Ovary (tissue), 9 donors: ENCODE measurements around the gene LRRC26. TPM values are rescaled to one million over a fixed set of nuclear protein-coding genes. Genes with fewer than 3 reads are reported as not detected.
A peak's percentile ranks its signal among the peaks of the same experiment; 100 is the strongest.

ENCODE experiments used
- DNase-seq, 5 donors: peaks; one replicate each; pipeline ENCODE4 v3.0.0-alpha.2; 2019 to 2020
- H3K27ac ChIP-seq, 2 donors: fragments of 200-600 bp; one replicate each; pipeline versions ENCODE4 v1.5.1 to v1.8.0; 2019 to 2022
- H3K27me3 ChIP-seq: fragments of 200-600 bp; one replicate; pipeline ENCODE4 v1.8.0; 2022
- H3K36me3 ChIP-seq: fragments of 200-600 bp; sonication (generic); one replicate; pipeline ENCODE4 v1.5.1; 2019
- H3K4me1 ChIP-seq: one replicate; pipeline ENCODE4 v1.8.1; 2013; ENCODE audit warnings: mild to moderate bottlenecking, moderate library complexity; ENCODE audit not compliant: insufficient read depth
- H3K4me3 ChIP-seq: fragments of 200-600 bp; sonication (generic); one replicate; pipeline ENCODE4 v1.5.1; 2017
- H3K9me3 ChIP-seq, 2 donors: fragments of 200-600 bp in 1 of 2; sonication (generic) in 1 of 2; one replicate each; pipeline versions ENCODE4 v1.5.1 to v1.8.1; 2013 to 2019; ENCODE audit warnings: mild to moderate bottlenecking in 1 of 2, moderate library complexity in 1 of 2
- EP300 ChIP-seq: sonication (generic); formaldehyde crosslinking; IDR thresholded peaks from one replicate; pipeline ENCODE4 v1.6.1; 2017; ENCODE audit warnings: antibody characterized with exemption
- POLR2A ChIP-seq: fragments of 450-650 bp; IDR thresholded peaks from one replicate; pipeline ENCODE4 v1.6.1; 2017; ENCODE audit warnings: antibody characterized with exemption, mild to moderate bottlenecking, moderate library complexity
- WGBS, 3 donors: extraction: QIAGEN DNeasy Blood & Tissue Kit in 1 of 3; methylation state at CpG; one replicate each; pipeline versions ENCODE4 v1.1.5 to v1.1.7; 2013 to 2017; 5-methylcytosine and 5-hydroxymethylcytosine counted together
- intact Hi-C, 4 donors: fragments of 100-400 bp; cut with DNase I; formaldehyde crosslinking; loops; one replicate each; pipeline versions ENCODE4 v1.11.0 to v1.15.1; 2022 to 2023
- polyA plus RNA-seq, 2 donors: library from polyadenylated mRNA; stranded (reverse); fragments of 200-250 nt in 1 of 2; fragments of 350-450 nt in 1 of 2; fragmentation: Illumina TruSeq in 1 of 2; extraction: RNeasy Lipid Tissue Mini Kit (QIAGEN cat#74804) in 1 of 2; gene quantifications; one replicate each; pipeline ENCODE4 v1.2.3, GENCODE V29; 2013 to 2014
- total RNA-seq, 7 donors: library from RNA; depleted of rRNA in 2 of 7; stranded (reverse); fragments of >200 nt in 2 of 7; fragmentation: NEBNext Ultra II Directional in 3 of 7; extraction: Animal tissue kit (Norgen Biotek cat#: 25700) in 3 of 7; gene quantifications; one replicate each; pipeline versions ENCODE4 v1.1.0 to v1.2.4, GENCODE V29; 2016 to 2023
- TF ChIP-seq, protein P1 (sequence below), 3 donors: fragments of 450-650 bp in 2 of 3; fragments of 200-600 bp in 1 of 3; IDR thresholded peaks; one replicate each; pipeline versions ENCODE4 v1.5.1 to v1.8.0; 2016 to 2022; ENCODE audit warnings: antibody characterized with exemption in 3 of 3, mild to moderate bottlenecking in 1 of 3
- donor health status: DM: no; HTN: no; CAD: no; lungs with moderate emphysema.
- donor health status: DM: no; HTN: no; CAD: no.
- donor health status: Bipolar disorder and iron deficiency.
- donor health status: DM: yes; HTN: yes; CAD: no.
- donor health status: DM: no; HTN: no; CAD: no.
- donor health status: DM: yes; HTN: yes; CAD: no.

The LRRC26 gene
- total and polyA plus RNA-seq, 9 donors, result 0.23 to 3.0 TPM; not detected in 7

DNA sequence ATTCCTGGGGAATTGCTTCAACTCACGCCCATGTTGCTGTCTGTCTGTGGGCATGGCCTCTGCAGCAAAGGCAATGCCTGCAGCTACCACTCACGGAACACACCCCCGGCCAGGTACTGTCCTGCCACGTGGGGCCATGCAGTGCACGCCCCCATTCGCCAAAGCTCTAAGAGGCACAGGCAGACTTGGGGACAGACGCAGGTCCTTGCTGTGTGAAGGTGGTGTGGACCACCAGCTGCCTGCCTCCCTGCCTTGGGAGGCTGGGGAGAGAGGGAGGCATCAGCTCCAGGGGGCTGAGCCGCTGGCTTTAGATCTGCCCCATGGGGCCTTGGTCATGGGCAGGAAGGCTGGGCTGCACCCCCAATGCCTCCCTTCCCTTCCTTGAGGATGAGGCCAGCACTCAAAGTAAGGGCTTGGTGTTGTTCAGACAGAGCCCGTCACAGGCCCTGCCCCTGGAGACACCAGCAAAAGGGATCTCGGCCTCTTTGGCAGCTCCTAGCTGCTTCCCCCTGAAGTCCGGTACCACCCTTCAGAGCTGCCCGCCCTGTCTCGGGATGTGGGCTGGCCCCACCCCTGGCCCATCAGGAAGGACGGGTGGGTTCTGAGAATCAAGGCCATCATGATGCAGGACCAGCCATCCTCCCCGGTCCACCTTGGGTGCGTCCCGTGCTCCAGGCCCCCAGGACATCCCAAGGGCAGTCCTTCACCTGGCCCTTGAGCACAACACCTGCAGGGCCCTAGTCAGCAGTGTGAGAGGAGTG, 28.6 kb downstream of the LRRC26 start:
- no peak overlapping the region for H3K27ac ChIP-seq
- peaks cover 8% of the 10 kb centered on the region for H3K4me1 ChIP-seq
- WGBS, 3 donors, result 71 to 82% (median 72%) methylated on average over 17 of the region's 17 CpGs
- H3K36me3 ChIP-seq, result no peaks in the 10 kb centered on the region
- no peaks in the 10 kb centered on the region for H3K9me3 ChIP-seq
- intact Hi-C loops, result no loop called here
- peaks cover 3% of the 10 kb centered on the region for H3K27me3 ChIP-seq
- no peak for DNase-seq
- H3K4me3 ChIP-seq, result no peak overlapping the region
- TF ChIP-seq, protein P1, sequence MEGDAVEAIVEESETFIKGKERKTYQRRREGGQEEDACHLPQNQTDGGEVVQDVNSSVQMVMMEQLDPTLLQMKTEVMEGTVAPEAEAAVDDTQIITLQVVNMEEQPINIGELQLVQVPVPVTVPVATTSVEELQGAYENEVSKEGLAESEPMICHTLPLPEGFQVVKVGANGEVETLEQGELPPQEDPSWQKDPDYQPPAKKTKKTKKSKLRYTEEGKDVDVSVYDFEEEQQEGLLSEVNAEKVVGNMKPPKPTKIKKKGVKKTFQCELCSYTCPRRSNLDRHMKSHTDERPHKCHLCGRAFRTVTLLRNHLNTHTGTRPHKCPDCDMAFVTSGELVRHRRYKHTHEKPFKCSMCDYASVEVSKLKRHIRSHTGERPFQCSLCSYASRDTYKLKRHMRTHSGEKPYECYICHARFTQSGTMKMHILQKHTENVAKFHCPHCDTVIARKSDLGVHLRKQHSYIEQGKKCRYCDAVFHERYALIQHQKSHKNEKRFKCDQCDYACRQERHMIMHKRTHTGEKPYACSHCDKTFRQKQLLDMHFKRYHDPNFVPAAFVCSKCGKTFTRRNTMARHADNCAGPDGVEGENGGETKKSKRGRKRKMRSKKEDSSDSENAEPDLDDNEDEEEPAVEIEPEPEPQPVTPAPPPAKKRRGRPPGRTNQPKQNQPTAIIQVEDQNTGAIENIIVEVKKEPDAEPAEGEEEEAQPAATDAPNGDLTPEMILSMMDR (IDR thresholded peaks at IDR 0.05), result no peak
- TF ChIP-seq POLR2A, result no peak
- no peak for TF ChIP-seq EP300

DNA sequence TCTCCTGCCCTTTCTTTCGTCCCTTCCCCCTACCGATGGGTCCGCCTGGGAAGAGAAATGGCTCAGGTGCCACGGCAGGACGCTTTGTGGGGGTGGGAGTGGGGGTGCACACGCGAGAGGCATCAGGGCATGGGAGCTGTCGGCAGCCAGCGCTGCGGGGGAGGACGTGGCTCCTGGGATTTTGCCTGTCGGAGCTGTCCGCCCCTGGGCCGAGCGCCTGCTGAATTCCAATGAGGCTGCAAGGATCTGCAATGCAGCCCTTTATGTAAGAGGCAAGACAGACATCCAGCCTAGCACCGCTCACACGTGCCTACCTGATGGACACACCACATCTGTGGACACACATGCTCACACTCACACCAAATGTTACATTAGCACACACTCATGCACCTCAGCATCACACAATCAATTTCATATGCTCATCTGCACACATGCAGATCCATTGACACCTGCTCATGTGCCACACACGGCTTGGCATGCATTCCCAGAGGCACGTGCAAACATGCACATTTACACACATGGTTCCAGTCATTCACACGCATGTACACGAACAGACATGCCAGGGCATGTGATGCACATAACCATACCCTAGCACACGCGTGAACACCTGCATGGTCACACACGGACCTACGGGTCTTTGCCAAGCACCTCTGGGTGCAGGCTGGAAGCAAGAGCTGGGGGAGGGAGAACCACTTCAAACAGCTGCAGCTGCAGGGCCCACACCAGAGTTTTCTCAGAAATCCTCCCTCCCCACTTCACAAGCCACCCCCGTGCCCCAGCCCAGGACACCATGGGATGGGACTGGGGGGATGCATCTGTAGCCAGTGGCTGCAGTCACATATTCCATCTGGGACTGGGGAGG, 29.5 kb downstream of the LRRC26 start:
- Histone ChIP-seq H3K27me3 (peaks cover 3% of the 10 kb centered on the region), H3K4me3 (no peak overlapping the region), H3K9me3 (no peaks in the 10 kb centered on the region), H3K4me1 (peaks cover 8% of the 10 kb centered on the region), H3K27ac (no peak overlapping the region), H3K36me3 (no peaks in the 10 kb centered on the region)
- TF ChIP-seq EP300 (no peak), POLR2A (no peak)
- TF ChIP-seq, protein P1 (IDR thresholded peaks at IDR 0.05), result no peak
- intact Hi-C loops, result no loop called here
- 36 to 45% (median 41%) methylated on average over 26 of the region's 26 CpGs for WGBS, 3 donors
- no peak for DNase-seq

DNA sequence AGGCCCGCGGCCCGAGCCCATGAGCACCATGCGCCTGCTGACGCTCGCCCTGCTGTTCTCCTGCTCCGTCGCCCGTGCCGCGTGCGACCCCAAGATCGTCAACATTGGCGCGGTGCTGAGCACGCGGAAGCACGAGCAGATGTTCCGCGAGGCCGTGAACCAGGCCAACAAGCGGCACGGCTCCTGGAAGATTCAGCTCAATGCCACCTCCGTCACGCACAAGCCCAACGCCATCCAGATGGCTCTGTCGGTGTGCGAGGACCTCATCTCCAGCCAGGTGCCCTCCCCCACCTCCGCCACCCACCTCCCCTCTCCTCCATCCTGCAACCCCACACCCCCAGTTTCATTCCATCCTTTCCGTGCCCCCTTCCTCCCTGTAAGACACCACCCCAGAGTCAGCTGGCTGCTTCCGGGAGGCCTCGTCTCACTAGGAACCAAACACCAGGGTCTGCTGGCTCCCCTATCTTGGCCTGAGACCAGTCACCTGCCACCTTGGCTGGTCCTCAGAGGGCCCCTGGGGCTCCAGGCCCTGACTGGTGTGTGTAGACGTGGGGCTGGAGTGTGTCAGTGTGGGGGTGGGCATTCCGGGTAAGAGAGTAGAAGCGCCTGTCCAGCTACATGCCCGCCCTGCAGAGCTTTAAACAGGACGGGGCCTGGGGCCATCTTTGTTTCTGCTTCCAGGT, 30.2 kb downstream of the LRRC26 start:
- no peak for DNase-seq
- peaks cover 3% of the 10 kb centered on the region for H3K27me3 ChIP-seq
- H3K36me3 ChIP-seq, result no peaks in the 10 kb centered on the region
- no peaks in the 10 kb centered on the region for H3K9me3 ChIP-seq
- H3K4me1 ChIP-seq, result peaks cover 8% of the 10 kb centered on the region
- no peak overlapping the region for H3K27ac ChIP-seq
- WGBS, 3 donors, result 18 to 28% (median 19%) methylated on average over 29 to 37 of the region's 37 CpGs
- intact Hi-C loops, result no loop called here
- no peak overlapping the region for H3K4me3 ChIP-seq
- TF ChIP-seq POLR2A, result no peak
- no peak for TF ChIP-seq EP300
- TF ChIP-seq, protein P1 (IDR thresholded peaks at IDR 0.05), result no peak

DNA sequence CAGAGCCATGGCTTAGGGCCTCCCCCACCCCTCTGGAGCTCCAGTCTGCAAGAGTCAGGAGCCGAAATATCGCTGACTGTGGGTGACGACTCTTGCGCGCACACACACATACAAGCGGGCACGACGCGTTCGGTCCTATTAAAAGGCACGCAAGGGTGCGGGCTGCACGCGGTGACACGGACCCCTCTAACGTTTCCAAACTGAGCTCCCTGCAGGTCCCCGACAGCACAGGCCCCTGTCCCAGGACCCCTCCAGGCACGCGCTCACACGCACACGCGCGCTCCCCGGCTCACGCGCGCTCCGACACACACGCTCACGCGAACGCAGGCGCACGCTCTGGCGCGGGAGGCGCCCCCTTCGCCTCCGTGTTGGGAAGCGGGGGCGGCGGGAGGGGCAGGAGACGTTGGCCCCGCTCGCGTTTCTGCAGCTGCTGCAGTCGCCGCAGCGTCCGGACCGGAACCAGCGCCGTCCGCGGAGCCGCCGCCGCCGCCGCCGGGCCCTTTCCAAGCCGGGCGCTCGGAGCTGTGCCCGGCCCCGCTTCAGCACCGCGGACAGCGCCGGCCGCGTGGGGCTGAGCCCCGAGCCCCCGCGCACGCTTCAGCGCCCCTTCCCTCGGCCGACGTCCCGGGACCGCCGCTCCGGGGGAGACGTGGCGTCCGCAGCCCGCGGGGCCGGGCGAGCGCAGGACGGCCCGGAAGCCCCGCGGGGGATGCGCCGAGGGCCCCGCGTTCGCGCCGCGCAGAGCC, 31.0 kb downstream of the LRRC26 start, which contains the start of gene GRIN1:
TSS of gene GRIN1 (plus strand) at position 433 of the 746 bp plus-strand sequence. CDS start 333 bp downstream, outside the sequence.
- WGBS, 3 donors, result 2 to 4% (median 2%) methylated on average over 68 to 104 of the region's 104 CpGs
- TF ChIP-seq POLR2A (no peak), EP300 (no peak)
- TF ChIP-seq, protein P1 (IDR thresholded peaks at IDR 0.05), result no peak
- Histone ChIP-seq H3K4me1 (peaks cover 8% of the 10 kb centered on the region), H3K4me3 (no peak within 1 kb of the TSS), H3K27me3 (peaks cover 3% of the 10 kb centered on the region), H3K27ac (no peak within 1 kb of the TSS), H3K9me3 (no peaks in the 10 kb centered on the region), H3K36me3 (no peaks in the 10 kb centered on the region)
- intact Hi-C loops, result no loop called here
- DNase-seq, result peak in 4 of 5 donors; percentile 32 to 76 (median 61)
